DMS53 (cell line): Measurements from ENCODE around the gene FAM114A1.
"Not testable (repeated sequence)": the region's sequence is repeated elsewhere in the genome, so short reads cannot be mapped to it uniquely, and the experiment has no call there.

ENCODE experiments used
- DNase-seq: peaks from one replicate; lab custom pipeline; 2025; lab: John Stamatoyannopoulos, UW

FAM114A1 gene

GRCh38 chr4:38967260-38968095 is 99.9 kb downstream of the FAM114A1 start:
- peak; percentile 89 for DNase-seq

GRCh38 chr4:38968668-38969067 is 101.1 kb downstream of the FAM114A1 start:
- no peak for DNase-seq

- no peak for DNase-seq
Measured at GRCh38 chr4:38976308-38976707, 108.7 kb downstream of the FAM114A1 start.

- no peak for DNase-seq
Measured at GRCh38 chr4:38979081-38979480, 111.5 kb downstream of the FAM114A1 start.

GRCh38 chr4:38979511-38980230 is 112.1 kb downstream of the FAM114A1 start:
- no peak for DNase-seq

GRCh38 chr4:38980903-38981676 is 113.5 kb downstream of the FAM114A1 start:
- peak; percentile 34 for DNase-seq

- no peak for DNase-seq
Measured at GRCh38 chr4:38982361-38983095, 114.9 kb downstream of the FAM114A1 start.

- DNase-seq, result no peak
Measured at GRCh38 chr4:38983291-38983690, 115.7 kb downstream of the FAM114A1 start.

- DNase-seq, result no peak
Measured at GRCh38 chr4:38983787-38984598, 116.4 kb downstream of the FAM114A1 start.

GRCh38 chr4:38985410-38986100 is 117.9 kb downstream of the FAM114A1 start:
- no peak for DNase-seq

GRCh38 chr4:38987491-38987890 is 119.9 kb downstream of the FAM114A1 start:
- no peak for DNase-seq

- DNase-seq, result not testable (repeated sequence)
Measured at GRCh38 chr4:38988353-38988752, 120.7 kb downstream of the FAM114A1 start.

GRCh38 chr4:38989487-38989886 is 121.9 kb downstream of the FAM114A1 start:
- DNase-seq, result no peak

GRCh38 chr4:38990241-38990640 is 122.6 kb downstream of the FAM114A1 start:
- no peak for DNase-seq

- DNase-seq, result peak; percentile 49
Measured at GRCh38 chr4:38993683-38994082, 126.1 kb downstream of the FAM114A1 start.

GRCh38 chr4:38994135-38994534 is 126.5 kb downstream of the FAM114A1 start:
- DNase-seq, result no peak
